PC-3 (cell line): ENCODE measurements around the gene NDUFA8.

Experiments
- EZH2phosphoT487 ChIP-seq: fragments of 300-600 bp; sonication (generic); IDR thresholded peaks from 2 replicates; pipeline ENCODE4 v1.6.1; 2018; ENCODE audit warnings: mild to moderate bottlenecking, antibody characterized with exemption, low read length, borderline replicate concordance
- TF ChIP-seq, protein P1 (sequence below): fragments of 300-600 bp; sonication (generic); conservative IDR thresholded peaks from 2 replicates; pipeline ENCODE4 v1.5.1; 2017; ENCODE audit warnings: antibody characterized with exemption, low read depth, mild to moderate bottlenecking, low read length

DNA sequence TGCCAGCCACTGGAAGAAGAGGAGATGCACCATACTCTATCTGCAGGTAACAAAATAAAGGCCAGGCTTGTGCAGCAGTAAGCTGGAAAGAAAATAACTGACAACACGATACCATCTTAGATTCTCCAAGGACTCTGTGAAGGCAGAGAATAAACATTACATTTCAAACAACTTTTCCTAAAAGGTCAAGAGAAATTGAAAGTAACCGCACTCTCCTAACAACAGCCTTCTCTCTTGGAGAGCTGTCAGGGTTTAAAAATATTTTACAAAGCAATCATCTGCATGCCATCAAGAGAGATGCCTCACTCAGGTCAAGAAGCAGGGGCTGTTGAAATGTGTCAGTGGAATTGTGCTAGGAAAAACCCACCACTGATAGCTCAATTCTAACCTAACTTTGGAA, 53.0 kb downstream of the NDUFA8 start:
- TF ChIP-seq, protein P1, sequence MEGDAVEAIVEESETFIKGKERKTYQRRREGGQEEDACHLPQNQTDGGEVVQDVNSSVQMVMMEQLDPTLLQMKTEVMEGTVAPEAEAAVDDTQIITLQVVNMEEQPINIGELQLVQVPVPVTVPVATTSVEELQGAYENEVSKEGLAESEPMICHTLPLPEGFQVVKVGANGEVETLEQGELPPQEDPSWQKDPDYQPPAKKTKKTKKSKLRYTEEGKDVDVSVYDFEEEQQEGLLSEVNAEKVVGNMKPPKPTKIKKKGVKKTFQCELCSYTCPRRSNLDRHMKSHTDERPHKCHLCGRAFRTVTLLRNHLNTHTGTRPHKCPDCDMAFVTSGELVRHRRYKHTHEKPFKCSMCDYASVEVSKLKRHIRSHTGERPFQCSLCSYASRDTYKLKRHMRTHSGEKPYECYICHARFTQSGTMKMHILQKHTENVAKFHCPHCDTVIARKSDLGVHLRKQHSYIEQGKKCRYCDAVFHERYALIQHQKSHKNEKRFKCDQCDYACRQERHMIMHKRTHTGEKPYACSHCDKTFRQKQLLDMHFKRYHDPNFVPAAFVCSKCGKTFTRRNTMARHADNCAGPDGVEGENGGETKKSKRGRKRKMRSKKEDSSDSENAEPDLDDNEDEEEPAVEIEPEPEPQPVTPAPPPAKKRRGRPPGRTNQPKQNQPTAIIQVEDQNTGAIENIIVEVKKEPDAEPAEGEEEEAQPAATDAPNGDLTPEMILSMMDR: no peak
- no peak for TF ChIP-seq EZH2phosphoT487
